Globus pallidus (tissue), 1 donor: Measurements from ENCODE around the gene TRPM1.
"Not testable (repeated sequence)": the region's sequence is repeated elsewhere in the genome, so short reads cannot be mapped to it uniquely, and the experiment has no call there.

Experiments
- DNase-seq: peaks from one replicate; pipeline ENCODE4 v3.0.0-alpha.2; 2015; ENCODE audit warnings: low spot score

TRPM1 gene

GRCh38 chr15:31125061-31125460 is 23.5 kb upstream of the TRPM1 start:
- no peak for DNase-seq

- DNase-seq = no peak
These were observed 15.0 kb upstream of the TRPM1 start for GRCh38 chr15:31116423-31117030.

GRCh38 chr15:31111091-31111647 is 9.6 kb upstream of the TRPM1 start:
- DNase-seq = no peak

GRCh38 chr15:31108836-31109235 is 7.3 kb upstream of the TRPM1 start:
- no peak for DNase-seq

GRCh38 chr15:31106495-31107300 is 5.2 kb upstream of the TRPM1 start:
- no peak for DNase-seq

GRCh38 chr15:31104003-31104402 is 2.5 kb upstream of the TRPM1 start:
- no peak for DNase-seq

- DNase-seq = no peak
These were observed 1.1 kb upstream of the TRPM1 start for GRCh38 chr15:31102374-31103342.

GRCh38 chr15:31102039-31102321 is 455 bp upstream of the TRPM1 start:
- peak; percentile 41 for DNase-seq

- no peak for DNase-seq
These were observed 787 bp downstream of the TRPM1 start for GRCh38 chr15:31100738-31101137.

GRCh38 chr15:31098953-31099740 is 2.4 kb downstream of the TRPM1 start:
- peak; percentile 40 for DNase-seq

- DNase-seq = no peak
These were observed 3.0 kb downstream of the TRPM1 start for GRCh38 chr15:31098491-31098917.

GRCh38 chr15:31096563-31096962 is 5.0 kb downstream of the TRPM1 start:
- no peak for DNase-seq

GRCh38 chr15:31091481-31091880 is 10.0 kb downstream of the TRPM1 start:
- no peak for DNase-seq

- DNase-seq = no peak
These were observed 10.8 kb downstream of the TRPM1 start for GRCh38 chr15:31090766-31091165.

- no peak for DNase-seq
These were observed 12.0 kb downstream of the TRPM1 start for GRCh38 chr15:31089368-31090047.

- no peak for DNase-seq
These were observed 12.7 kb downstream of the TRPM1 start for GRCh38 chr15:31088672-31089367.

- DNase-seq = not testable (repeated sequence)
These were observed 13.5 kb downstream of the TRPM1 start for GRCh38 chr15:31088041-31088440.

- DNase-seq = no peak
These were observed 15.2 kb downstream of the TRPM1 start for GRCh38 chr15:31086344-31086743.

- no peak for DNase-seq
These were observed 16.2 kb downstream of the TRPM1 start for GRCh38 chr15:31085359-31085758.

GRCh38 chr15:31084176-31084575 is 17.3 kb downstream of the TRPM1 start:
- DNase-seq = no peak
